ENCODE measurements around the gene ROGDI.

DNA sequence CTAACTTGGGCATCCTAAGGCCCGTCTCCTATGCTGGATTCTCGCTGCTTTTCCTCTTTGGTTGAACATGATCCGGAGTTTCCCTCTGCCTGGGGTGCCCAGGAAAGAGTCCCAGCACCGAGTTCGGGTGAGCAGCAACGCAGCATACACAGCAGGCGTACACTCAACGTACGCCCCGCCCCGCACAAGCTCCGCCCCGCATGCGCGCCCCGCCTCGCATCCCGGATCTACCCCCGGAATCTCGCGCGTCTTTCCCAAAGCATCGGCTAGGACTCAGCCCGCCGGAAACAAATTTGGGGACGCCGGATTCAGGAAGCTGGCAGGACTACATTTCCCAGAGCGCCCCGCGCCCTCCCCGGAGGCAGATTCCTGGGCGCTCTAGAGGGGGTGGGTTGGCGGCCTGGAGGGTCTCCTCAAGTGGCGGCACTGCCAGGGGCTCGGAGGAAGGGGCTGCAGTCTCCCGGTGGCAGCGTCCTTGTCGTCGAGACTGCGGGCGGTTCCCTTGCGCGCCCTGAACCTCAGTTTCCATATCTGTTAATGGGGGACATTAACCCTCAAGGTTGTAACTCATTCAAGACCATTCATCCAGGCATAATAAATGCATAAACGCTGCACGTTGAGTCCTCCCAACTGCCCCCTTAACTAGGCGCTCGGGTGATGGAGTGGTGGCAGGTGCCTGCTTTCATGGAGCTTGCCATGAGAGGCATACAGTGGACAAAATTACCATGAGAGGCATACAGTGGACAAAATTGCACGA is 33.7 kb downstream of the ROGDI start:
- TF ChIP-seq, protein P1, sequence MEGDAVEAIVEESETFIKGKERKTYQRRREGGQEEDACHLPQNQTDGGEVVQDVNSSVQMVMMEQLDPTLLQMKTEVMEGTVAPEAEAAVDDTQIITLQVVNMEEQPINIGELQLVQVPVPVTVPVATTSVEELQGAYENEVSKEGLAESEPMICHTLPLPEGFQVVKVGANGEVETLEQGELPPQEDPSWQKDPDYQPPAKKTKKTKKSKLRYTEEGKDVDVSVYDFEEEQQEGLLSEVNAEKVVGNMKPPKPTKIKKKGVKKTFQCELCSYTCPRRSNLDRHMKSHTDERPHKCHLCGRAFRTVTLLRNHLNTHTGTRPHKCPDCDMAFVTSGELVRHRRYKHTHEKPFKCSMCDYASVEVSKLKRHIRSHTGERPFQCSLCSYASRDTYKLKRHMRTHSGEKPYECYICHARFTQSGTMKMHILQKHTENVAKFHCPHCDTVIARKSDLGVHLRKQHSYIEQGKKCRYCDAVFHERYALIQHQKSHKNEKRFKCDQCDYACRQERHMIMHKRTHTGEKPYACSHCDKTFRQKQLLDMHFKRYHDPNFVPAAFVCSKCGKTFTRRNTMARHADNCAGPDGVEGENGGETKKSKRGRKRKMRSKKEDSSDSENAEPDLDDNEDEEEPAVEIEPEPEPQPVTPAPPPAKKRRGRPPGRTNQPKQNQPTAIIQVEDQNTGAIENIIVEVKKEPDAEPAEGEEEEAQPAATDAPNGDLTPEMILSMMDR (IDR thresholded peaks at IDR 0.05): no peak
- peak; percentile 66 to 81 for TF ChIP-seq POLR2A (IDR thresholded peaks at IDR 0.05)

All from gastroesophageal sphincter (tissue), 3 donors.